ENCODE data around the gene RPL39L.
"Not testable (repeated sequence)": the region's sequence is repeated elsewhere in the genome, so short reads cannot be mapped to it uniquely, and the experiment has no call there.

RPL39L gene

DNA sequence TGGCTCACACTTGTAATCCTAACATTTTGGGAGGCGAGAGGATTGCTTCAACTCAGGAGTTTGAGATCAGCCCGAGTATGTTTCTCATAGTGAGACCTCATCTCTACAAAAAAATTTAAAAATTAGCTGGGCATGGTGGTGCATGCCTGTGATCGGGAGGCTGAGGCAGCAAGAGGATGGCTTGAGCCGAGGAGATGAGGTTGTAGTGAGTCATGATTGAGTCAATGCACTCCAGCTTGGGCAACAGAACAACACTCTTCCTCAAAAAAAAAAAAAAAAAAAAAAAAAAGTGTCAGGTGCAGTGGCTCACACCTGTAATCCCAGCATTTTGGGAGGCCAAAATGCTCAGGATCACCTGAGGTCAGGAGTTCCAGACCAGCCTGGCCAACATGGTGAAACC is 2.4 kb downstream of the RPL39L start:
- no peak for DNase-seq

DNA sequence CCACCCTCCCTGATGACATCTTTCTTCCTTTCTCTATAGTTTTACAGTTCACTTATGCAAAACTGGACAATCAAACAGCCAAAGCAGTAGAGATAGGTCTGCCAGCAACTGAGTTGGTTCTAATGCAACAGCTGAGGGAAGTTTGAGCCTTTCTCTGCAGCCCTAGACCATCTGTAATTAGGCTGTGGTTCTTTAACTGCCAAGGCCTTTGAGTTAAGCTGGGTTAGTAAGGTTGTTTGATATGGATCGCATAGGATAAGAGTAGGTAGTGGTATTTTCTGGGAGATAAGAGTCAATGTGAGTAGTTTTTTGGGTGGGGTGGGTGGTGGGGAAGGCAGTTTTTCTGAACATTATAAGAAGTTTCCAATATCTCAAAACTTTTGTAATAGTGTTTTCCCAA is 3.0 kb downstream of the RPL39L start:
- no peak for DNase-seq

DNA sequence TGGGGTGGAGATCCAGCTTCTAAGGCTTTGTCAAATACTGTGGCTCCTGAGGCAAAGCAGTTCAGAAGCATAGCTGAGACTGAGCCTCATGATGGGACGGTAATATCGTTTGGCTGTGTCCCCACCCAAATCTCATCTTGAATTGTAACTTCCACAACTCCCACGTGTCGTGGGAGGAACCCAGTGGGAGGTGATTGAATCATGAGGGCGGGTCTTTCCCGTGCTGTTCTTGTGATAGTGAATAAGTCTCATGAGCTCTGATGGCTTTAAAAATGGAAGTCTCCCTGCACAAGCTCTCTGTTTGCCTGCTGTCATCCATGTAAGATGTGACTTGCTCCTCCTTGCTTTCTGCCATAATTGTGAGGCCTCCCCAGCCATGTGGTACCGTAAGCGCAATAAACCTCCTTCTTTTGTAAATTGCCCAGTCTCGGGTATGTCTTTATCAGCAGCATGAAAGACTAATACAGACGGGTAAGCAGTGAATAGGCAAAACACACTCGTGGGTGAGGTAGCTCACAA is 4.1 kb downstream of the RPL39L start:
- DNase-seq: not testable (repeated sequence)

DNA sequence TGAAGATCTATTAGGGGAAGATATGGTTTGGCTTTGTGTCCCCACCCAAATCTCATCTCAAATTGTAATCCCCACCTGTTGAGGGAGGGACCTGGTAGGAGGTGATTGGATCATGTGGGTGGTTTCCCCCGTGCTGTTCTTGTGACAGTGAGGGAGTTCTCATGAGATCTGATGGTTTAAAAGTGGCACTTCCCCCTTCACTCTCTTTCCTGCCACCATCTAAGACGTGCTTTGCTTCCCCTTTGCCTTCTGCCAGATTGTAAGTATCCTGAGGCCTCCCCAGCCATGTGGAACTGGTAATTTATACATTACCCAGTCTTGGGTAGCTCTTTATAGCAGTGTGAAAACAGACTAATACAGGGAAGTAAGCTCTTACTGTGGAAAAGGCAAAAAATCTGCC is 6.1 kb downstream of the RPL39L start:
- not testable (repeated sequence) for DNase-seq

DNA sequence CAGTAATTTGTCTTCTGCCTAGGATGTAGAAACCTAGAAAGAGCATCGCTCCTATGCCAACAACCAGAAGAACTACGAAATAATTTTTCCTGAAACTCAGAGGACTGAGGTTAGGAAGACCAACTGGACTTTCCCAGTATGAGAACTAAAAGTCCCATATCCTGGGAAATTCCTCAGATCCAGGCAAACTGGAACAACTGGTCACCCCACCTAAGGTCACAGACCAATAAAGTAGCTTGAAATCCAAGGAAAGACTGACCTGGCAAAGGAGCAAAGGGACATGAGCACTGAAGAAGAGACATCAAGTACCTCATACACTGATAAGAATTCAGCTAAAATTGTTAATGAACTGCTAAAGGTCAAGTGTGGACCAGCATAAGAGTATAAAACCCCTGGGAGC is 6.6 kb downstream of the RPL39L start:
- DNase-seq: no peak

DNA sequence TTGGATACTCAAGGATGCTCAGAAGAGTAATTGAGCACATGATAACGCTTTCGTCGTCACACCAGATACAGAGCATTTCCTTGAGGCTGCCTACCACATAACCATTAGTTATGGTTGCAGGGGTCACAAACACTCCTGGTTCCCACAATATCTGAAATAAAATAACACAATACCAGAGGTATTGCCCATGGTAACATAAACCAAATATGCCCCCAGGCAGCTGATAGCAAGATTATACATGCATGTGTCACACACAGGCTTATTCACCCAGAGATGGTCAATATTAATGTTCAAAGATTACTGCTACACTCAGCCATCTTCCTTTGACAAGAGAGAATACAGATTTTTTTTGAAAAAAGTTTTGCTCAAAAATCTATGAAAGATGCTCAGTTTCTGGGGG is 7.3 kb downstream of the RPL39L start:
- no peak for DNase-seq

DNA sequence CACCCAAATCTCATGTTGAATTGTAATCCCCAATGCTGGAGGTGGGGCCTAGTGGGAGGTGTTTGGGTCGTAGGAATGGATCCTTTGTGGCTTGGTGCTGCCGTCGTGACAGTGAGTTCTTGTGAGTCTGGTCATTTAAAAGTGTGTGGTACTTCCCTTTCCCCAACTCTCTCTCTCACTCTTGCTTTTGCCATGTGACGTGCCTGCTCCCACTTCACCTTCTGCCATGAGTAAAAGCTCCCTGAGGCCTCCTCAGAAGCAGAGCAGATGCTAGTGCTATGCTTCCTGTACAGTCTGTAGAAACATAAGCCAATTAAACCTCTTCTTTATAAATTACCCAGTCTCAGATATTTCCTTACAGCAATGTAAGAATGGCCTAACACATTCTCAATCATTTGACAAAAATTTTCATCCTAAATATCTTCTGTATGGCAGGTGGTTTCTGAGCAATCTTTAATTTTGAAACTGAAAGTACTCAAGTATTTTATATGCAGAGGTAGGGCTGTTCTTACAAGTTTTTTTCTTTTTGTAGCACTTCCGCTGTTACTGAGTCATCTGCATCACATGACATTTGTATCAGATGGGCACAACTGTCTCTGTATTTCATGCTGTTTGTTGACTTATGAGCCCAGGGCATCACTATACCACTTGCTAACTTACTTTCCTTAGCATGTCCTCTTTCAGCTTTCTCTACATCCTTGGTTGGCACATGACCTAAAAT is 8.8 kb downstream of the RPL39L start:
- no peak for DNase-seq

DNA sequence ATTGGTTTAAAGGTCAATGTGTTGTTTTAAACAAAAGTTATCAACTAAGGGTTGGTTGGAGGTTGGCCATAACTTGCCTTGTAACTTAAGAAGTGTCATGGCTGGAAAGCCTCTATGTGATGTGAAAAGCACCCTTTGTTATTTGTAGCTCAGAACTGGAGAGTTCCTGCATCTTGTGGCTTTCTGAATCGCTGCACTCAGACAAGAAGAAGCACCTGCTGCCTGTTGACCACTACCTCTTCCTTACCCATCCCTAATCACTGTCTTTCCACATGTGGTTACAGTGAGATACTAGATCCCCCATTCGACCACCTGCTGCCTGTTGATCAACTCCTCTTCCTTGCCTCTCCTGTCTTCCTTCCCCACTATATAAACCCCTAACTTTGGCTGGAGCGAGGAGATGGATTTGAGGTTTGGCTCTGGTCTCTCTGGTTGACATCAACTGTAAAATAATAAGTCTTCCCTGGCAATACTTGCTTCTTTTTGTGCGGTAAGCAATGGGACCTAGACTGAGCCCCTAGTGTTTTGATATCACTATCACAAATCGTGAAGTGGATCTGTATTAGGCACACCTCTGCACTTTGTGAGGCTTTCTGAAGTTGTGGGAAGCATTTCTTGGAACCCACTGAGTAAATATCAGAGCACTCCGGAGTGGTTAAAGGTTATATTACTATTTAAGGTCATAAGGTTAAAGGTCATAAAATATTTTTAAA is 13.8 kb downstream of the RPL39L start:
- DNase-seq: no peak

DNA sequence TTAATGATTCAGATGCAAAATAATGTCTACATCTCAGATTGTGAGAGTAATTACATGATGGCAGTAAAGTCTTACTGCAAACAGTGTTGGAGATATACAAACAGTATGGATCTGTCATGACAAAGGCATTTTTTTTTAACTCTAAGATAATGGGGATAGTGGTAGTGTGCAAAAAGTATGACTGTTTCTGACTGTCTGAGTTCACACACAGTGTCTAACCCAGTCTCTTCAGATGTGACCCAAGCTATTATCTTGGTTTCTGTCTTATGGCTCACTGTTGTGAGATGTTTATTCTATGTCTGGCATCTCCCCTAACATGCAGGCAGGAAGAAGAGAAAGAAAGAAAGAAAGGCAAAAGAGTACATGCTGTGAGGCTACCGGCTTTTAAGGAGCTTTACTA is 17.0 kb downstream of the RPL39L start:
- DNase-seq: no peak

DNA sequence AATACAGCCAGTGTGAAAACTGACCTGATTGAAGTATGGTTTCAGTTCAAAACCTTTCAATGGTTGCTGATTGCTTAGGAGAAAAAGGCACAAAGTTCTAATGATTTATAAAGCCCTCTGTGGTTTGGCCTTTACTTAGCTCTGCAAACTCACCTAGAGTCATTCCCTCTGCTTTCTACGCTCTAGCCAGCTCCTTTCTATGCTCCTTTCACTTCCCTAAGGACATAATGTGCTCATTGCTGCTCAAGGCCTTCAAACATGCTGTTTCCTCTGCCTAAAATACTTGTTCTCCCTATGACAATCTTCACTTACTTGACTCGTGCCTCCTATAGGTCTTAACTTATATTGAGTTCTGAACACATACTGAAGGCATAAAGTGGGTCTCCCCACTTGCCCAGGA is 19.0 kb downstream of the RPL39L start:
- DNase-seq: no peak

DNA sequence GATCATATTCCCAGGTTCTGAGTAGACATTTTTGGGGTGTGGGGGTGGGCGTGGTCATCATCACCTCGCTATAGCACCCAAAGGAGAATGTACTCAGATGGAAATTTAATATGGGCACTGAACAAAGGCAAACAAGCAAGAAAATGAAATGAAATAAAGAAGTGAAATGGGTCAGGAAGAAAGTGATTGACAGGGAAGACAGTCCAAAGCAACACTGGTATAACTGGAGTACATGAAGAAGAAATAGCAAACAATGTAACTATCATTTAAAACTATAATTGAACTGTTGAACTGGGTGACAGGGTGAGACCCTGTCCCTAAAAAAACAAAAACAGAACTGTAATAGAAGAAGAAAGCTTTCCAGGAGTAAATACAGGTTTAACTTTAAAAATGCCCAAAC is 24.8 kb downstream of the RPL39L start:
- no peak for DNase-seq

DNA sequence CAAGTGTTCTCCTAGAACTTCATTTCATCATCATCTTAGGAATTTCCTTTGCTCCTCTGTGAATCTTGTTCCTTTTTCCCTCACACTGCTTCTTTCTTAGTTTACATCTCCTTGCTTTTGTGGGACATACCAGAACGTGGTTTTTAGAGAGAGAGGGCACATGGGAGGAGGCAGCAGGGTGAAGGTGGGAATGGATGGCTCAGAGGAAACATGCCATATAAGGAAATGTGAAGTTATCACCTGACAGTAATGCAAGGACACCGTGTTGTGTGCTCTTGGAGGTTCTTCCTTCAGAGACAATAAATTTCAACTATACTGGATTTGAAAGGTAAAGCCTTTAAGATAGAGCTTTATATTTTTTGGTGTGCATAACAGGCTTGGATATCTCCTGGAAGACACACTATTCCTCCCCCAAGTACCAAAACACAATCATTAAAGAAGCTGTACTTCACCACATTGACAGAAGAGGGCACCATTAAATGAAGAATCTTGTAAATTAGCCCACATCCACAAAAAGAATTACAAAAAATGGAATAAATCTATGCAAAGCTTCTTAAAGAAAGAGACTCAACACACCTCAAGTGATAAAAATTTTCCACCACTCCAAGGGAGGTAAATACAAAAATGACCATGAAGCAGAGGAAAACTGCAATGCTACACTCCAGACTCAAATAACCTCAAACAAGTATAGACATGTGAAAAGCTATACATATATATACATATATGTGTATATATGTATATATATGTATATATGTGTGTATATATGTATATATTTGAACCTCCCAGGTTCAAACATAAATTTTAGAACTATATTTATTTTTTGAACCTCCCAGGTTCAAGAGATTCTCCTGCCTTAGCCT is 26.1 kb downstream of the RPL39L start:
- DNase-seq: no peak

DNA sequence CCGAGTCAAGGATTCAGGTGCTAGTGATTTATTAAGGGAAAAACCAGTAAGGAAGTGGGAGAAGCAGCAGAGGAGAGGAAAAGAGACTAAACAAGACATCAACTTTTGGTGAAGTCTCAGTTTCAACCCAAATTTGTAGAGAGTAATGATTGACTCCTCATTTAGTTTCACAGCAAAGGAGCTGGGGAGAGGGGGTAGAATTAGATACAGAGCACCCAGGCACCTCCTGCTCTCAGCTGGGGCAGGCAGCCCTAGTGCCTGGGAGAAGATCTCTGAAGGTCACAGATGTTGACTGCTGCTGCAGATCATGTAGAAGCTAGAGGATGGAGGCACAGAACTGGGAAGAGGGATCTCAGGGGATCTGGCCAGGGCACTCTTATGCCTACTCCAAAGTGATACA is 29.1 kb downstream of the RPL39L start:
- no peak for DNase-seq

DNA sequence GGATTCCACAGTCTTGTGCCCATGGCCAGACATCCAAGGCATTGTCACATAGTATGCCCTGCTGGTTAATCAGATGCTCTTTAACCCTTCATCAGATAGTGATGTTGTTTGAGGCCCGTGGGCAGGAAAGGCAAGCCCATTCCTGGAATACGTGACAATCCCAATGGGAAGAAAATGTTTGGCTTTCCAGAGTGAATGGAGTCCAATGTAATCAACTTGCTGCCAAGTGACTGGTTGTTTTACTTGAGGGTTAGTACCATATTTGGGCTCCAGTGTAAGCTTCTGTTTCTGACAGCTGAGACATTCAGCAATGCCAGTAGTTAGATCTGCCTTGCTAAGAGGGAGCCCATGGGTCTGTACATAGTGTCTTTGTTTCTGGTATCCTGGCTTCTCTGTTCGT is 31.3 kb downstream of the RPL39L start:
- no peak for DNase-seq

DNA sequence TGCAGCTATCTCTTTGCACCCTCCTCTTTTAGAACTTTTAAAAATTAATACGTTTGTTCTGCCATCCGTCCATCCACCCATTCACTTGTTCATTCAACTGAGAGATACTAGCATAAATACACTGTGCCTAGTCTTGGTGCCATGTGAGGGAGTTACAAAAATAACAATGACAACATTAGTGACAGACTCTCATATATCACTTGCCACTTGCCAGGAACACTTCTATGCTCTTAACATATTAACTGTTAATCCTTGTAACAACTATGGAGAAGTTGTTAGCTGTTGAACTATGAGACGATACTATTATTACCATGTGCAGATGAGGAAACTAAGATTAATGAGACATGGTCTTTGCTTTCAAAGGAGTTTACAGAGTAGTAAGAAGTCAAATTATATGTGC is 33.6 kb downstream of the RPL39L start:
- no peak for DNase-seq

DNA sequence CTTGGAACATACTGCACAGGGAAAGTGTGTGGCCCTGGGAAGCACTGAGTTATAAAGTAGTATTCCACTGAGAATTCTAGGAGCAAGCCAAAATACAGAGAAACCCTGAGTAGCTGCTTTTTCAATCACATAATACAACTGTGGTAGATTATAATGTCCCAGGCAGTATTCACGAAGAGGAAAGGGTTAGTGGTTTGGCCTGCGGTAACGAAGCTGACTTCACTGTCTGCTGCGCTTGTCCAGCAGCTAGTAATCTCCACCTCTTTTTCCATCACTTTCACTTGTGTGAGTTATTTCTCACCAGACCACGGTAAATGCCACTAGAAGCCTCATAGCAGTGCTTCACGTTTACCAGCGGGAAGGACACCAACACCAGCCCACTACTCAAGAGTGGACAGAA is 34.4 kb downstream of the RPL39L start:
- no peak for DNase-seq

DNA sequence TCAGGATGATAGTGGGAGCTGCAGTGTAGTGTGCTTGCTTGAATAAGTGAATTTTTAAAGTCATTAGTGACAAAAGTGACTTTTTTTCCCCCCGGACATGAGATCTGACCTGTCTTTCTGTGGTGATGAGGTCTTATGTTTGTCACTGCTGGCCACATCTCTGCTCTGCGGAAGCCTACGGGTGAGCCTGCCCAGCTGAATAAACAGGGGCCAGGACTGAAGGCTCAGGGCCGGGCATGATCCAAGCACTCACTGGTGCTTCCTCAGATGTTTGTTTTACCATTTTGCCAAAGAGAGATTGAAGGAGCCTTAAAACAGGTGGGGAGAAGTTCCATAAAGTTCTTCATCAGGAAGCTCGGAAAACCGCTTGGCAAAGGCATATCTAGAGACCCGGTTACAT is 35.0 kb downstream of the RPL39L start:
- no peak for DNase-seq

DNA sequence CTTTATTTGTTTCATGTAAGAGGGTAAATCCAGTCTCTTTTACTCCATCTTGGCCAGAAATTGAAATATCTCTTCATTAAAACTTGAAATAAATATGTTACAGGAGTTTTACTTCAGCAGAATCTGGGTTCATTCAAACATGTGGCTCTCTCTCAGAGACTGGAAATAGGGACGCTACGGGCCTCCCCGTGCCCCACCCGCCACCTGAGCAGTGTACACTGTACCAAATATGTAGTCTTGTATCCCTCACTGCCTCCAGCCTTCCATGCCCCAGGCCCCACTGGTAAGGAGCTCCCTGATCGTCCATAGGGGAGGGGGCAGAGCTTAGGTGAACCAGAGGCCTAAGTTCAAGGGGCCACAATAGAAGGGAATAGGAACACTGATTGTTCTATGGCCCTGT is 36.0 kb downstream of the RPL39L start:
- DNase-seq: no peak

DNA sequence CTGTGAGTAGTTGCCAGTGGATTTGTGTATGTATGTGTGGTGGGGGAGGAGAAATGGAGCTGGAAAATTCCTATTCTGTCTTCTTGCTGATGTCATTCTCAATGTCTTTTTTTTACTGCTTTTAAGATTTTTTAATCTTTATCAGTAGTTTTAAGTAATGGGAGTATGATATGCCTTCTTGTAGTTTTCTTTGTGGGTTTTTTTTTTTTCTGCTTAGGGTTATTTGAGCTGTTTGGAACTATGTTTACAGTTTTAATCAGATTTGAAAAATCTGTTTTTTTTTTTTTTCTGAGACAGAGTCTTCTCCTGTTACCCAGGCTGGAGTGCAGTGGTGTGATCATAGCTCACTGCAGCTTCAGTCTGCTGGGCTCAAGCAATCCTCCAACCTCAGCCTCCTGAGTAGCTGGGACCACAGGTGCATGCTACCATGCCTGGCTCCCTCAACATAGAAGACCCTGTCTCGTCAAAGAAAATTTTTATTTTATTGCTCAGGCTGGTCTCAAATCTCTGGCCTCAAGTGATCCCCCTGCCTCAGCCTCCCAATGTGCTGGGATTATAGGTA is 37.1 kb downstream of the RPL39L start:
- DNase-seq: no peak

DNA sequence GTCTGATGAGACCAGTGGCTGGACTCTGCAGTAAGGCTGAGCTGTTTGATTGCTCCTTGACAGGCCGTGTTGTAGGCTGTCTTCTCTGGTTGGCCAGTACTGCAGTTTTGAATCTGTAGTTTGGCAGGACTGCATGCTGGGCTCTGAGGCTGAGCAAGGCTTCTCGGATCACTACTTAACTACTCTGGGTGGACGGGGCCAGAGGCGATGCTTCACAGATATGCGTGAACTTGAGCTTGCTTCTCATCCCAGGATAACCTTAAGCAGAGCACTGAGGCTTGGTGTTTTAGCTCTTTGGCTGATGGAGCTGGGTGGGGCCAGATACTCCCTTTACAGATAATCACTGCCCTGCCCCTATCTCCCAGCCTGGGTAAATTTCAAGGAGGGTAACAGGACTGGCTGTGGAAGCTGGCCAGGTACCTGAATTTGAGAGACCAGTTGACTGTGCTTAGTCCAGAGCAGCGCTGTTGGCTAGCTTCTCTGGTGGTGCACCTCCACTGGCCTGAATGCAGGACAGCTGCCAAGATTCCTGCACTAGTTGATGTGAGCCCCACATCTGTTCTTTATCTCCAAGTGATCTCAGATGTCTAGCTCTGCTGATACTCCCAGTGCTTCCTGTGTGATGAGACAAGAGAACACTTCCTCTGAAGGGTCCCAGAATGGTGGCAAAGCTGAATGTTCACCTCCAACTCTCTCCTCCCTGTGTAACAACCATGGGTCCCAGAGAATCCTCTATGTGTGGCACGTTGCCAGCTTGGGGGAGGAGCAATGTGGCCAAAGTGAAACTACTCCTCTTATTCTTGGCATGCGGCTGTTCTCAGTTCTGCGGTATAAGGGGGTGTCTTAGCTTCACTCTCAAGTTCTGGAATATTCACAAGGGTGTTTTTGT is 37.9 kb downstream of the RPL39L start:
- no peak for DNase-seq

DNA sequence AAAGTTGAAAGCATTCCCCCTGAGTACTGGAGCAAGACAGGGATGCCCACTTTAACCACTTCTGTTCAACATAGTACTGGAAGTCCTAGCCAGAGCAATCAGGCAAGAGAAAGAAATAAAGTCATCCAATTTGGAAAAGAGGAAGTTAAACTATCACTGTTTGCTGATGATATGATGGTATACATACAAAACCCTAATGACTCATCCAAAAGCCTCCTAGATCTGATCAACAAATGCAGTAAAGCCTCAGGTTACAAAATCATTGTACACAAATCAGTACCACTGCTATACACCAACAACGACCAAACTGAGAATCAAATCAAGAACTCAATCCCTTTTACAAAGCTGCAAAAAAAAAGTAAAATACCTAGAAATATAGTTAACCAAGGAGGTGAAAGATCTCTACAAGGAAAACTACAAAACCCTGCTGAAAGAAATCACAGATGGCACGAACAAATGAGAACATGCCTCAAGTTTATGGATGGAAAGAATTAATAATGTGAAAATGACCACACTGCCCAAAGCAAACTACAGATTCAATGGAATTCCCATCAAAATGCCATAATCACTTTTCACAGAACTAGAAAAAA is 40.3 kb downstream of the RPL39L start:
- no peak for DNase-seq

DNA sequence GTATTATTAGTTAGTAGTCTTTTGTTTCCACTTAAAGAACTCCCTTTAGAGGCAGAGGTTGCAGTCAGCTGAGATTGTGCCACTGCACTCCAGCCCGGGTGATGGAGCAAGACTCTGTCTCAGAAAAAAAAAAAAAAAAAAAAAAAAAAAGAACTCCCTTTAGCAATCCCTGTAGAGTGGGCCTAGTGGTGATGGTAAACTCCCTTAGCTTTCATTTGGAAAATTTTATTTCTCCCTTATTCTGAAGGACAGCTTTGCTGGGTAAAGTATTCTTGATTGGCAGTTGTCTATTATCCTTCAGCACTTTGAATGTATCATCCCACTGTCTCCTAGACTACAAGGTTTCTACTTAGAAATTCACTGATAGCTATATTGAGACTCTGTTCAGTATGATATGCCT is 46.0 kb downstream of the RPL39L start:
- DNase-seq: no peak

Data from NCI-H345 (cell line).